ENCODE measurements around the gene DCN.

Gene DCN

GRCh38 chr12:91188778-91189177, 6.2 kb upstream of the DCN start:
- no peak for DNase-seq

DNA sequence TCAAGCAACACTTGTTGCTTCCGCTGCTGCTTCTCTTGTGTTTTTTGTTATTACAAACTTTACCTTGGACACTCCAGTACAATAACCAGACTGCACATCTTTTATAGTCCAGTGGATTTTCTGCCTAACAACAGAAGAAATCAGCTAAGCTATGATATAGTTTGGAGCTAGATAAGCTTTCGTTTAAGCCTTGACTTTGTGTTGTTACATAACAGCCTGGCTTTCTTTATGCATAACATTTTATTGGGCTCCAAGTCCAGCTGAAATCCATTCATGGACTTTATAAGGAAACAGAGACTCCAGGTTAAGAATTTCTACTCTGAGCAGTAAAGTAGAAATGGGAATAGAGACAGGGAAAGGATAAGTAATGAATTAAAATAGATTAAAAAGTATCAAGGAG, 3.5 kb upstream of the DCN start:
- DNase-seq: no peak

GRCh38 chr12:91185421-91185820, 2.8 kb upstream of the DCN start:
- DNase-seq: no peak

GRCh38 chr12:91183551-91183950, 934 bp upstream of the DCN start:
- no peak for DNase-seq

DNA sequence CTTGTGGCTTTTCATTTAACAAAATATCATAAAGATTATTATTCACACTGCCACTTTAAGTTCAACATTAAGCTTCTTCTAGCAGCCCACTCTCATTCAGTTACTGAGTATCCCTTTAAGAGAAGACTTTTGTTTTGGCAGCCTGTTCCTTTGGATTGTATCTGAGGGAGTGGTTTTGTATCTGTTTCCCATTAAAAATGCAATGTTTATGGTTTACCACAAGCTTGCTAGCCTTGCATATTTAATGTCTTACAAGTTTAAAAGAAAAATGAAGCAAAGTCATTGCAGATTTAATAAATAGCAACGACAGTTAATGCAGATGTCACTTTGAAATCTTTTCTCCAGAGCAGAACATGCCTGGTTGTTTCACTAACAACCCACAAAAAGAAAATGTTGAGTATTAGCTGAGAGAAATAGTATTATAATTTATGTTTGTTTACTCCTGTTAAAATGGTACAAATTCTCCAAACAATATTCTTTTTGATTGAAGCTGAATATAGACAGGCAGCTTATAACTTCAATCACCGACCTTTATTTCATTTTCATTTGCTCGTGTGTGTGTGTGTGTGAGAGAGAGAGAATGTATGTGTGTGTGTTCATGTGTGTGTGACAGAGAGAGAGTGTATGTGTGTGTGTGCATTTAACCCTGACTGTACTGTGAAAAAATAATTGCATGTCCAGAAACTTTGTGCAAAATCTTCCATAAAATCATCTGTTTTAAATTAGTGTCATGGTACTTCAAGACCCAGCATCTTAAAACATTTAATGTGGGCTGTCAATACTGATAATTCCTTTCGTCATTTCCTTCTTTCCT, 1.8 kb downstream of the DCN start:
- DNase-seq: no peak

DNA sequence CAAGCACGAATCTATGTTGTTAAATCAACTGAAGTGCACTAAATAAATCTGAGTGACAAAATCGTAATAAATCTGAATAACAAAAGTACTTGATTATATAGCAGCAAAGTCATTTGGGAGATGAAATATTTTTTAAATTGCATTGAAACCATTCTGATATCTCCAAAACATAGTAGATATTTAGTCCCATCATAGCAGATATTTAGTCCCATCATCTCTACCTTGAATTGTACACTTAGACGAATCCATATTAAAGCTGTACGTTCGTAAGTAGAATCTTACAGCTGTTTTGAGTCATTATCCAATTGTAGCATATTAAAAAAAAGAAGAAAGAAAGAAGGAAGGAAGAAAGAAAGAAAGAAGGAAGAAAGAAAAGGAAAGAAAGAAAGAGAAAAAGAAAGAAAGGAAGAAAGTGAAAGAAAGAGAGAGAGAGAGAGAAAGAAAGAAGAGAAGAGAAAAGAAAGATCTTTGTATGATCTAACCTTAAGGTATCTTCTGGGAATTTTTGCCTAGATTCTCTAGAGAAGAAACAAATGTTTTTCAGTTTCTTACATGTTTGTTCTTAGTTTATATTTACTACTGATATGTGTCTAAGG, 2.6 kb downstream of the DCN start:
- no peak for DNase-seq

DNA sequence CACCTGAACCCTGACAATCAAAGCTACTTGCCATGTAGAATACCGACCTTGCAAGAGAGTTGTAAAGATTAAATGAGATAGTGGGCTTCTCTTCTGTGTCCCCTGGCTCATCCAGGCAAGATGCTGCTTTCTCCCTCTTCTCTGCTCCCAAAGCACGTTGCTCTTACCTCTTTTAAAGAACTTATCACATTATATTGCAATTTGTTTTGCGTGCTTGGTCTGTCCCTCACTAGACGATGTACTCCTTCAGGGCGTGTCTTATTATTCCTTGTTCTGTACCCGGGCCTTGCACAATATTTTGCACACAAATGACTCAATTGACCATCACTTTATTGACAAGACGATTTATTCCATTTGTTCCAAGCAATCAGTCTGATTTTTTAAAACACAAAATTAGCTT, 3.3 kb downstream of the DCN start:
- DNase-seq: no peak

DNA sequence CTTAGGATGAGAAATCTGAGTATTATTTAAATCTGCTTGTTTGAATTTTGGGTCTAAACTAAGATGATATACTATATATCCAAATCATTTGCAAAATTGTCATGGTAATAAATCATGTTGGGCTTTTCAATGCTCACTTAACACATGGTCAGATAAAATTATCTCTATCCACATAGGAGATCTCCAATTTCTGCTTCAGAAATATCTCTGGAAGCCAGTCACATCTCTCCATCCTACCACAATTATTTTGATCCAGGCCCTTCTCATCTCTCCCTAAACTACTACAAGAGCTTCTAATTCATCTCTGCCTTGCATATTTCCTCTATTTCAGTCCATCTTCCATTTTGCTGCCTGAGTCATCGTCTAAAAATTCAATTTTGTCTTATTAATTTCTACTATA, 3.8 kb downstream of the DCN start:
- no peak for DNase-seq

DNA sequence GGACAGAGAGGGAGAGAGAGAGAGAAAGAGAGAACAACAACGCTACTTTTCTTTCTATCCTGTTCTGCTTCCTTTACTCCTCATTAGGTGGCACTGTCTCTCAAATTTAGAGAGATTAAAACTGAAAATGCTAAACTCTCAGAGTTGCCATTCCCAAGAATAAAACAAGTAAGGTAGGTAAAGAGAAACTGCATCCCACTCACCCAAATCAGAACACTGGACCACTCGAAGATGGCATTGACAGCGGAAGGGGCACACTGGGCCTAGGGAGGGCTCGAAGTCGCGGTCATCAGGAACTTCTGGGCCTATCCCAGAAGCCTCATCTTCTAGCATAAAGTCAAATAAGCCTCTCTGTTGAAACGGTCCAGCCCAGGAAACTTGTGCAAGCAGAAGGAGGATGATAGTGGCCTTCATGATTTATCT, 4.5 kb downstream of the DCN start:
- DNase-seq: peak in 7 of 56 donors; percentile 1 to 7 (median 2)

GRCh38 chr12:91177381-91177780, 5.2 kb downstream of the DCN start:
- no peak for DNase-seq

DNA sequence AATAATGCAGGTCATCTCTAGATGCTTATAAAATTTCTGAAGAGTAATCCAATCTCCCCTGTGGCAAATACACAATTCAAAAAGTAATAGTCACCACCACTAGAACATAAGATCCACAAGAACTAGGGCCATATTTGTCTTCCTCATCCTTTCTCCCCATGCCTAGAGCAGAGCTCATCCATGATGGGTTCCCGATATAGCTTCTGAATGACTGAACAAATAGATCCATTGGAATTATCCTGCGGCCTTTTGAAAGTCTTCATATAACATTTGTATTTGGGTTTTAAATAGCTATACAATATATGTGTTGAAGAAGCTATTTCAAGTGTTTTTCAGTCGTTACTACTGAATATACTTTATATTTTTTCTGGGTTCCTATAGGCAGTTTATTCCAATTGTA, 5.7 kb downstream of the DCN start:
- DNase-seq: no peak

GRCh38 chr12:91176358-91176757, 6.3 kb downstream of the DCN start:
- no peak for DNase-seq

- no peak for DNase-seq
Measured at GRCh38 chr12:91173124-91173523, 9.5 kb downstream of the DCN start.

DNA sequence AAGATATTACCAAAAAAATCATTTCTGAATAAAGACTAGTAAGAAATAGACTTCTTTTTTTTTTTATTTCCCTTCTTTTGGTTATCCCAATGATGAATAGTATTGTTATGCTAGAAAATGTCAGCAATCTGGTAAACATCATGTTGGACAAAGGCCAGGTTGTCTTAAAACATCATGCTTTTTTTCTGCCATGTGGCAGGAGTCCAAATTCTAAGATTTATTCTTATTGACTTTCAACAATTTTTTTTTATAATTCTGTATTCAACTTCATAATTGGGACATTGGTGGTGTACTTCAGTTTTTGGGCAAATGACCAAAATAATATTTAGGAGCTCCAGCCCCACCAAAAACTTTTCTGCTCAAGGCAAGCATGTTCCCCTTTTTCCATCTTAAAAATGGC, 10.5 kb downstream of the DCN start:
- no peak for DNase-seq

DNA sequence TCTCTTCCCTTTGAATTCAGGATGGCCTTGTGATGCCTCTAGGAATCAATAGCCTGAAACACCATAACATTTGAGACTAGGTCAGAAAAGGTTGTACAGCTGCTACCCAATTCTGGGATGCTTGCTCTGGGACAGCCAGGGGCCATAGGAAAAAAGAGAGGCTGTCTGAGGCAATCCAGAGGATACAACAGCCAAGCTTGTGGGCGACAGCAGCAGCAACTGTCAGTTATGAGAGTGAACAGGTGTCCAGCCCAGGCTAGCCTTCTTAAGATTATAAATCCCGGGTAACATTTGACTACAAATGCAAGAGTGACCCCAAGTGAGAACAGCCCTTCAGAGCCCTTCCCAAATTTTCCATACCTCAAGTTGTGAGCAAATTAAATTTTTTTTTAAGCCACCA, 11.1 kb downstream of the DCN start:
- DNase-seq: no peak

DNA sequence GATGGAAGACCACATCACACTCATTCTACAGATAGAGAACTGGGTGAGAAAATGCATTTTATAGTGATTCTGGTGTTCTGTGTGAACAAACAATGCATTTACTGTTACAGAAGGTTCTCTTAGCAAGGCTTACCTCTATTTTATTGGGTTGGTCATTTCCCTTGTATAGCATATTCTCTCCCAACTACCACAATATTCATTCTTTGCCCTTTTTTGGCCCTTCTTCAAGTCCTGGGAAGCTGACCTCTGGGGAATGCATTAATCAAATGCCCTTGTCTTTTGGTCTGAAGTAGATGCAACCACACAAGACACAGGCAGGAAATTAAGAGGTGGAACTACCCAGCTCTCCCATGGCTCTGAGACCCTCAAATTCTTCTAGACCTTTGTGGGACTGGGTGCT, 19.5 kb downstream of the DCN start:
- no peak for DNase-seq

- DNase-seq: no peak
Measured at GRCh38 chr12:91161009-91161408, 21.6 kb downstream of the DCN start.

GRCh38 chr12:91155990-91156389, 26.6 kb downstream of the DCN start:
- DNase-seq: no peak

DNA sequence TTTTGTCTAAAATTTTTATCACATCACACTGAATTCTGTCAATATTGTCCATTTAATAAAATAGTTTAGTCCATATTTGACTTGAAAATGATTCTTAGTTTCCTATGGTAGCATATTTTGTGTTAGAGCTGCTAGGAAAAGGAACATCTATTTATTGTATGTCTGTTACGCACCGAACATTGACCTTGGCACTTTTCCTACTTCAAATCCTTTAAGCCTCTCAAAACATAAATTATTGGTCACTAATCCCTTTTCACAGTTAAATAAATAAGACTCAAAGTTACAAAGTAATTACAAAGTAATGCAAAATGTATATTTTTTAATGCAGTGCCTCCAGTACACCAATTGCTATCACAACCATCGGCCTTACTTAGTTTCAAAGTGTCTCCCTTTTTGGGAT, 28.5 kb downstream of the DCN start:
- no peak for DNase-seq

GRCh38 chr12:91144053-91144452, 38.6 kb downstream of the DCN start:
- no peak for DNase-seq

DNA sequence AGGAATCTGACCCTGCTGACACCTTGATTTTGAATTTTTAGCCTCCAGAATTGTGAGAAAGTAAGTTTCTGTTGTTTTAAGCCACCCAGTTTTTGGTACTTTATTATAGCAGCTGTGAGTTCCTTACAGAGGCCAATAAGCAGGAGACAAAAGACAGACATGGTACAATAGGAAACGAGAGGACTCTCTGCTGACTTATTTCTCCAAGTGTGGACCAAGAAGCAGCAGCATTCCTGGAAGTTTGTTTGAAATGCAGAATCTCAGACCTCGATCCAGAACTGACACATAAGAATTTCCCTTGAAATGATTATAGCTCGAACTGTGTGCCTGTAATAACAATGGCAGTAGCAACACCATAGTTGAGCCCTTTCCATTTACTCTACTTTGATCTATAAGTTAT, 39.4 kb downstream of the DCN start:
- DNase-seq: no peak

- no peak for DNase-seq
Measured at GRCh38 chr12:91142221-91142631, 40.4 kb downstream of the DCN start.
